ENCODE results near the gene DPP3.
"Not testable (repeated sequence)": the region's sequence is repeated elsewhere in the genome, so short reads cannot be mapped to it uniquely, and the experiment has no call there.

The DPP3 gene, protein sequence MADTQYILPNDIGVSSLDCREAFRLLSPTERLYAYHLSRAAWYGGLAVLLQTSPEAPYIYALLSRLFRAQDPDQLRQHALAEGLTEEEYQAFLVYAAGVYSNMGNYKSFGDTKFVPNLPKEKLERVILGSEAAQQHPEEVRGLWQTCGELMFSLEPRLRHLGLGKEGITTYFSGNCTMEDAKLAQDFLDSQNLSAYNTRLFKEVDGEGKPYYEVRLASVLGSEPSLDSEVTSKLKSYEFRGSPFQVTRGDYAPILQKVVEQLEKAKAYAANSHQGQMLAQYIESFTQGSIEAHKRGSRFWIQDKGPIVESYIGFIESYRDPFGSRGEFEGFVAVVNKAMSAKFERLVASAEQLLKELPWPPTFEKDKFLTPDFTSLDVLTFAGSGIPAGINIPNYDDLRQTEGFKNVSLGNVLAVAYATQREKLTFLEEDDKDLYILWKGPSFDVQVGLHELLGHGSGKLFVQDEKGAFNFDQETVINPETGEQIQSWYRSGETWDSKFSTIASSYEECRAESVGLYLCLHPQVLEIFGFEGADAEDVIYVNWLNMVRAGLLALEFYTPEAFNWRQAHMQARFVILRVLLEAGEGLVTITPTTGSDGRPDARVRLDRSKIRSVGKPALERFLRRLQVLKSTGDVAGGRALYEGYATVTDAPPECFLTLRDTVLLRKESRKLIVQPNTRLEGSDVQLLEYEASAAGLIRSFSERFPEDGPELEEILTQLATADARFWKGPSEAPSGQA

DNA sequence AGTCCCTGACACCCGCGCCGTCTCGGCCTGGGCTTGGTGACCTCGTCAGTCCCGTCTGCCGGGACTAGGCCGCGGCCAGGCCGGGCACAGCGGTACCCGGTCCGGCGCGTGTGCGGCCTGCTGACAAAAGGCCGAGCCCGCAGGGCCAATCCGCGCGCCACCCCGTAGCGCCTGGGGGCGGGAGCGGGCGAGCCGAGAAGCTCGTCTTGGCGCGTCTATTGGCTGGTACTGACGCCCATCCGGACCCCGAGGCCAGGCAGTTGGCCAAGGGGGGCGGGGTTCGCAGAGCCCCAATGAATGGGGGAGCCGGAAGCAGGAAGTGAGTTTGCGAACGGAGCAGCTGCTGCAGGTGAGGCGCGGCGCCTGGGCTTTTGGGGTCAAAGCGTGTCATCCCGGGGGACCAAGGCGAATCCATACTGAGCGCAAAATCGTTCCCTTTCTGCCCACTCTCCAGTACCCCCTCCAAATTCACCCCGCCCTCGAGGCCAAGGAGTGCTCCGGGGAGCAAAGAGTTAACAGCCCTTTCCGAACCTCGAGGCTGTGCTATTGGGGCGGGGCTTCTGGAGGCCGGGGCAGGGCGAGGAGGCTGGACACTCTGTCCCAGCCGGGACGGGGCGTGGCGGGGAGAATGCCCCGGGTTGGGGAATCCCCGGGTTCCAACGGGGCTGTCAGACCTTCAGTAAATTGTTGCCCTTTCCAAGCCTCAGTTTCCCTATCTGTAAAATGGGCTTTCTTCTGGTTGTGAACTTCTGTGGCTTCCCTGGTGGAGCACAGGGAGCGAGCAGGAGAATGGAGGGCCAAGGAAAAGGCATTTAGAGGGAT is at the start of gene DPP3:
Gene DPP3, plus strand, starts transcription at position 318 of the 822 bp plus-strand sequence. CDS start 1,767 bp downstream, outside the sequence.
- DNase-seq (ENCODE audit: low read depth) = peak; percentile 80

DNA sequence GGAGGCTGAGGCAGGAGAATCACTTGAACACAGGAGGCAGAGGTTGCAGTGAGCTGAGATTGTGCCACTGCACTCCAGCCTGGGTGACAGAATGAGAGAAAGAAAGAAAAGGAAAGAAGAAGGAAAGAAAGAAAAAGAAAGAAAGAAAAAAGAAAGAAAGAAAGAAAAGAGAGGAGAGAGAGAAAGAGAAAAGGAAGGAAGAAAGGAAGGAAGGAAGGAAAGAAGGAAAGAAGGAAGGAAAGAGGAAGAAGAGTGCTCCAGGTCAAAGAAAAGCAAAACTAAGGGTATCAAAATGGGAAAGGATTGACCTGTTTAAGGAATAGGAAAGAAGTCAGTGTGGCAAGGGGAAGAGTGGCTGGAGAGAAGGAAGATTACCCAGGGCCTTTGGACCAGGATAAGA is 48.9 kb upstream of the DPP3 start:
- not testable (repeated sequence) for DNase-seq (ENCODE audit: low read depth)

DNA sequence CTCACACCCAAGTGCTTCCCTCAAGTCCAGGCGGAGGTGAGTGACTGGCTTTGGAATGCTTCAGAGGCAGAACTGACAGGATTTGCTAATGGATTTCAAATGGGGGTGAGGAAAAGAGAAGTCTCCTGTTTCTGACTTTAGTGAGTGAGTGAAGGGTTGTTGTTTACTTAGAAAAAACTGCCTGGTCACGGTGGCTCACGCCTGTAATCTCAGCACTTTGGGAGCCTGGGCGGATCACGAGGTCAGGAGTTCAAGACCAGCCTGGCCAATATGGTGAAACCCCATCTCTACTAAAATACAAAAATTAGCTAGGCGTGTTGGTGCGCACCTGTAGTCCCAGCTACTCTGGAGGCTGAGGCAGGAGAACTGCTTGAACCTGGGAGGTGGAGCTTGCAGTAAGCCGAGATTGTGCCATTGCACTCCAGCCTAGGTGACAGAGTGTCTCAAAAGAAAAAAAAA is 48.3 kb upstream of the DPP3 start:
- DNase-seq (ENCODE audit: low read depth) = not testable (repeated sequence)

DNA sequence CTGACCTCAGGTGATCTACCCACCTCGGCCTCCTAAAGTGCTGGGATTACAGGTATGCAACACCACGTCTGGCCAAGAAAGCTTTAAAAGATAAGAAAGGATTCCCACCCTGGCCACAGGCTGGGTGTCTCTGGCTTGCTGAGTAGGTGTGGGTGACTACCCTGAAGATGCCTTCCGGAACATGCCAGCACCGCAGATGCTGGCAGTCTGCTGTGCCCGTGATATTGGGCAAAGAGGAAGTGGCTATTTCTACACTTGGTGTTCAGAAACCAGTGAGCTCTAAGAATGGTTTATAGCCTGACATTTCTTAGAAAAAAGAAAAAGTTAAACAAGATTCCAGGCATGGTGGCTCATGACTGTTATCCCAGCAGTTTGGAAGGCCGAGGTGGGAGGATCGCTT is 47.6 kb upstream of the DPP3 start:
- DNase-seq (ENCODE audit: low read depth) = no peak

DNA sequence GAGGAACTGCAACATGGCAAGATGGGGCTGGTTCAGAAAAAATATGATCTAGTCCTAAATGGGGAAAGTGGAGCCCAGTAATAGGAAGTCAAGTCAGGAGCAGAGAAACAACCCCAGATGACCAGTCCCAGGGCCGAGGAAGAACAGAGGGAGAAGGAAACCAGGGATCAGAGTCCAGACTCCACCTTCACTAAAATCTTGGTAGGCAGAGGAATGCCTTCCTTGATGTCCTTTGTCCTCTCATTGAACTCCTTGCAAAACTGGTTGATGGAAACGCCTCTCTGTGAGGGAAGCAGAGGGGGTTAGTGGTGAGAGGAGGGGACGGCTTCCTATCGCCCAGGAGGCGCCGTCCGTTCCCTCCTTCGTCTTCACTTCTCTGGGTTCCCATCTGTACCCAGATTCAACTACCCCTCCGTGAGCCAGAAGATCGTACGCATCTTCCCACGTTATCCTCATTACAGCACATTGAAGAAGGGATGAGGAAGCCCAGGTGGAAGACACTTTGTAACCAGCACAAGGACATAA is 42.2 kb upstream of the DPP3 start:
- DNase-seq (ENCODE audit: low read depth) = no peak

DNA sequence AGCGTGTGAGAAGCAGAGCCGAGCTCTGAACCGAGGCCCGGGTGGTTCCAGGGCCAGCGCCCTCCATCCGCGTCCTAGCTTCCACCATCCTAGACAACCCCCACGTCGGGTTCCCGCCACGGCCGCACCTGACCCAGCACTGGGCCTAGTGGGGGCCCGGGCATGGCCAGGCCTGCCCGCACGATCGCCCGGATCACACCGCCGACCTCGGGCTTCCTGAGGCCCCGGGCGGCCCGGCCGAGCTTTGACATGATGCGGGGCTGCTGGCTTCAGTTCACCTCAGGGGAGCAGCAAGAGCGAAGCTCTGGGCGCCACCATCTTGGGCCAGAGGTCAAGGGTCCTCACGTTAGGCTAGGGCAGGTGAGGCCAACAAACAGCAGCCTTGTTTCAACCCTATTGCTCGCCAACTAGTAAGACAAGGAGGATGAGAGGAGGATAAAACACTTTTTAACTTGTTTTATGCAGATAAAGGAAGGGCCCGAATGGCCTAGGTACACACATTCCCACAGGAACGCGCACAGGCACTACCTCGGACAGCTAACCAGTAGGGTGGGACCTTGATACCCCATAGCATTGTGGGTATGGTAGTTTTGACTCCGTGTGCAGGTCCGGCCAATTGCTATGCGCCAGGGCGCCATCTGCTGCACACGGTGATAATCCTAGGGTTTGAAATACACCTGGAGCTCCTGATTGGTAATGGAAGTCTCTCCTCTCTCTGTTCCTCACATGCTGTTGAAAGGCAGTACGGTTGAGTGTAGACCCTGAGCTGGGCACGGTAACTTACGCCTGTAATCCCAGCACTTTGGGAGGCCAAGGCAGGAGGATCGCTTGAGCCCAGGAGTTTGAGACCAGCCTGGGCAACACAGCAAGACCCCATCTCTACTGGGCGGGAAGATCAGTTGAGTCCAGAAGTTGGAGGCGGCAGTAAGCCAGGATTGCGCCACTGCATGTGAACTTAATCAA is 41.4 kb upstream of the DPP3 start, which contains the start of gene MRPL11:
Gene MRPL11, minus strand, starts transcription at position 345 of the 963 bp plus-strand sequence. Its CDS starts 94 bp downstream, at position 251.
- DNase-seq (ENCODE audit: low read depth) = peak; percentile 53

DNA sequence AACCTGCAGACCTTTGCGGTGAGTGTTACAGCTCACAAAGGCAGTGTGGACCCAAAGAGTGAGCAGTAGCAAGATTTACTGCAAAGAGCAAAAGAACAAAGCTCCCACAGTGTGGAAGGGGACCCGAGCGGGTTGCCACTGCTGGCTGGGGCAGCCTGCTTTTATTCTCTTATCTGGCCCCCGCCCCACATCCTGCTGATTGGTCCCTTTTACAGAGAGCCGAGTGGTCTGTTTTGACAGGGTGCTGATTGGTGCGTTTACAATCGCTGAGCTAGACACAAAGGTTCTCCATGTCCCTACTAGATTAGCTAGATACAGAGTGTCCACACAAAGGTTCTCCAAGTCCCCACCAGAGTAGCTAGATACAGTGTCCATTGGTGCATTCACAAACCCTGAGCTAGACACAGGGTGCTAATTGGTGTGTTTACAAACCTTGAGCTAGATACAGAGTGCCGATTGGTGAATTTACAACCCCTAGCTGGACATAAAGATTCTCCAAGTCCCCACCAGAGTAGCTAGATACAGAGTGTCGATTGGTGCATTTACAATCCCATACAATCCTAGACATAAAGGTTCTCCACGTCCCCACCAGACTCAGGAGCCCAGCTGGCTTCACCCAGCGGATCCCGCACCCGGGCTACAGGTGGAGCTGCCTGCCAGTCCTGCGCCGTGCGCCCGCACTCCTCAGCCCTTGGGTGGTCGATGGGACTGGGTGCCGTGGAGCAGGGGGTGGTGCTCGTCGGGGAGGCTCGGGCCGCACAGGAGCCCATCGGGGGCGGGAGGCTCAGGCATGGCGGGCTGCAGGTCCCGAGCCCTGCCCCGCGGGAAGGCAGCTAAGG is 39.9 kb upstream of the DPP3 start:
- not testable (repeated sequence) for DNase-seq (ENCODE audit: low read depth)

DNA sequence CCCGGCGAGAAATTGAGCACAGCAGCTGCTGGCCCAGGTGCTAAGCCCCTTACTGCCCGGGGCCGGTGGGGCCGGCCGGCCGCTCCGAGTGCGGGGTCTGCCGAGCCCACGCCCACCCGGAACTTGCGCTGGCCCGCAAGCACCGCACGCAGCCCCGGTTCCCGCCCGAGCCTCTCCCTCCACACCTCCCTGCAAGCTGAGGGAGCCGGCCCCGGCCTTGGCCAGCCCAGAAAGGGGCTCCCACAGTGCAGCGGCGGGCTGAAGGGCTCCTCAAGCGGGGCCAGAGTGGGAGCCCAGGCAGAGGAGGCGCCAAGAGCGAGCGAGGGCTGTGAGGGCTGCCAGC is 39.3 kb upstream of the DPP3 start:
- DNase-seq (ENCODE audit: low read depth) = not testable (repeated sequence)

DNA sequence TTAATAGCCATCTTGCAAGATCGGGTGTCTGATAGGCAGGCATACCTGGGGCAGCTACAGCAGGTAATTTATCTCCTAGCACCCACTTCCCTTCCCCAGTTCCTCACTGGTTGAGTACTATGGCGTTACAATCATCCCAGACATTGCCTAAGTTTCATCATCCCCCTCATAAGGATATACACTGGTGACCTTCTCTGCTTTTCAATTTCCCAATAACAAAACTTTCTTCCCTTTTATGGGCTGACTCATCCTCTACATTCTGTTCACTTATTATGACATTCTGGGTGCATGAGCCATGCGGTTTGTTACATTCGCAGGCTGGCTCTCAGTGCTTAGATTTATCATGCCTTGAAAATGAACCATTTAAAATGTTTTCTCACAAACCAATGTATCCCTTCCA is 36.6 kb upstream of the DPP3 start:
- no peak for DNase-seq (ENCODE audit: low read depth)

DNA sequence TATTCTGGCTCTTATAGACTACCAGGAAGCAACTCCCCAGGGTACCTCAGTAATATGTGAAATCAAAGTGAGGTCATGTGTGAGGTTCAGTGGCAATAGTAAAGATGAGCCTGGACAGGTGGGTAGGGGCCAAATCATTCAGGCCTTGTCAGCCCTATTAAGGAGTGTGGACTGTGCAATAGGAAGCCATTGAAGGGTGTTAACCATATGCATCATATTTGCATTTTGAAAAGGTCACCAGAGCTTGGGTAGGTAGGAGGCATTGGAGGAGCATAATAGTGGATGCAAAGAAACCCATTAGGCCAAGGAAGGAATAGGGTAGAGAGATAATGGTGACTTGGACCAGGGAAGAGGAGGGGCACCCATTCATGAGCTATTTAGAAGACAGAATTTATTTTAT is 33.2 kb upstream of the DPP3 start:
- DNase-seq (ENCODE audit: low read depth) = no peak

DNA sequence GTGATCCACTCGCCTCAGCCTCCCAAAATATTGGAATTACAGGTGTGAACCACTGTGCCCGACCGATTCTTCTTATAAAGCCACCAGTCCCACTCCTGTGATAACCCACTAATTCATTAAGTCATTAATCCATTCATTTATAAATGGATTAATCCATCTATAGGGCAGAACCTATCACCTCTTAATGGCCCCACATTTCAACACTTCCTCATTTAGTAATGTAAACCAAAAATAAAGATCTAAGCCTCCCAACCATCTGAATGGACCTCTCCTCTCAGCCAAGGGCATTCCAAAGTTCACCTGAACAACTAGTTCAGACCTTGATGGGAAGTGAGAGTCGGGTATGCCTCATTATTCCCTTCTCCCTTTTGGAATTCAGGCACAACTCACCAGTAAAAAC is 31.7 kb upstream of the DPP3 start:
- no peak for DNase-seq (ENCODE audit: low read depth)

DNA sequence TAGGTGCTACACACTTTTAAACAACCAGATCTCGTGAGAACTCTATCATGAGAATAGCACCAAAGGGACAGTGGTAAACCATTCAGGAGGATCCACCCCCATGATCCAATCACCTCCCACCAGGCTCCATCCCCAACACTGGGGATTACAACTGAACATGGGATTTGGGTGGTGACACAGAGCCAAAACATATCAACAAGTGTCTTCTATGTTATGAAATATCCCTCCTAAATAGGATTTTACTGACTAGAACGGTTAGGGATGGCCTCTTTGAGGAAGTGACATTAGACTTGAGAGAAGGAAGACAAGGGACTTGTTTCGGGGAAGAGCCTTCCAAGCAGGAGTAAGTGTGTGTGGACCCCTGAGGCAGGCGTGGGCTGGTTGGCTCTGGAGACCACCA is 29.7 kb upstream of the DPP3 start:
- no peak for DNase-seq (ENCODE audit: low read depth)

DNA sequence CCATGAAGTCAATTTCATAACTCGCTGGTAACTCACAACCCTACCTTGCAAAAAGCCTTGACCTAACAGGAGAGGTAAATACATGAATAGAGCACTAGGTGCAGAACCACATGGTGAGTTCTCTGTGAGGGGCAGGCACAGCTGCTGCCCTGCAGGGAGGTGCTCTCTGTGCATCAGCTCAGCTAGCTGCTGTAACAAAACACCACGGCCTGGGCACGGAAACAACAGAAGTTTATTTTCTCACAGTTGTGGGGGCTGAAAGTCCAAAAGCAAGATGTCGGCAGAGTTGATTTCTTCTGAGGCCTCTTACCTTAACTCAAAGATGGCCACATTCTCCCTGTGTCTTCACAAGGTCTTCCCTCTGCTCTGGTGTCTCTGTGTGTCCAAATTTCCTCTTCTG is 28.6 kb upstream of the DPP3 start:
- DNase-seq (ENCODE audit: low read depth) = no peak

DNA sequence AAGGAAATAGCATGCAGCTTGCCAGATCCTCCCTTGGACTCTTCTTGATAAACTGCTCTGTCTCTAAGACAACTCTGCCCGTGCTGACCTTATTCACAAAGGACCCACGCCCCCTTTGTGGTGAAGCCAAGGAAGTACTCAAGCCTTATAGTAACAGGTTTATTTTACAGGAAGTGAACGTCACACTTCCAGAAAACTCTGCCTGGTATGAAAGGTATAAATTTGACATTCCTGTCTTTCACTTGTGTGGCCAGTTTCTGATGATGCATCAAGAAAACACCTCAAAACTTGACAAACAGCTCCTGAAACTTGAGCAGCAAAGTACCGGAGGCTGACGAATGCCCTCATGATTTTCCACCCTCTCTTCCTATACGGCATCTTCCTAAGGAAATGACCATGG is 26.0 kb upstream of the DPP3 start:
- no peak for DNase-seq (ENCODE audit: low read depth)

DNA sequence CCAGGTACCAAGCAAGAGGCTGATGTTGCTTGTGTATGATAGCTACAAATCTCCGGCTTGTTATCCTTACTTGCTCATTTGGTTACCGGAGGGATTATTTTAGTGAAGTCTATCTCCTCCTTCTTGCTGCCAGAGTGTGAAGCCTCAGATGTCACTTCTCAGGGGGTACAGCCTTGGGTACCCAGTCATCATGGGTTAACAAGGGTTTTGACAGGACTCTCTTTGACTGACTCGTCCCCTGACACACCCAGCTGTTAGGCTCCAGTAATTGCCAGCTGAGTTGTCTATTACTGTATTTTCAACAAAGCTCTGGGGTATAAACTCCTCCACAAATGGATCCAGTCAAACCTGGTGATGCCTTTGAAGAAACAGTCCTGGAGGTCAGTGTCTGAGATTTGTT is 25.4 kb upstream of the DPP3 start:
- no peak for DNase-seq (ENCODE audit: low read depth)

DNA sequence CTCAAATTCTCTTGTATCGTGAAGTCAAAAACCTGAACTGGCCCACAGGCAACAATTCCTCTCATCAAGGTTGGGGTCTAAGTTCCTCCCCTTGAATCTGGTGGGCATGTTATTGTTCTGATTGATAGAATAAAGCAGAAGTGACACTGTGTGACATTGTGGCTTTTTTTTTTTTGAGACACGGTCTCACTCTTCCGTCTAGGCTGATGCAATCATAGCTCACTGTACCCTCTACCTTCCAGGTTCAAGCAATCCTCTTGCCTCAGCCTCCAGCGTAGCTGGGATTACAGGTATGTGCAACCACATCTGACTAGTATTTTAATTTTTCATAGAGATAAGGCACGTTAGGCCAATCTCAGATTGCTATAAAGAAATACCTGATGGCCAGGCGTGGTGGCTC is 22.4 kb upstream of the DPP3 start:
- no peak for DNase-seq (ENCODE audit: low read depth)

DNA sequence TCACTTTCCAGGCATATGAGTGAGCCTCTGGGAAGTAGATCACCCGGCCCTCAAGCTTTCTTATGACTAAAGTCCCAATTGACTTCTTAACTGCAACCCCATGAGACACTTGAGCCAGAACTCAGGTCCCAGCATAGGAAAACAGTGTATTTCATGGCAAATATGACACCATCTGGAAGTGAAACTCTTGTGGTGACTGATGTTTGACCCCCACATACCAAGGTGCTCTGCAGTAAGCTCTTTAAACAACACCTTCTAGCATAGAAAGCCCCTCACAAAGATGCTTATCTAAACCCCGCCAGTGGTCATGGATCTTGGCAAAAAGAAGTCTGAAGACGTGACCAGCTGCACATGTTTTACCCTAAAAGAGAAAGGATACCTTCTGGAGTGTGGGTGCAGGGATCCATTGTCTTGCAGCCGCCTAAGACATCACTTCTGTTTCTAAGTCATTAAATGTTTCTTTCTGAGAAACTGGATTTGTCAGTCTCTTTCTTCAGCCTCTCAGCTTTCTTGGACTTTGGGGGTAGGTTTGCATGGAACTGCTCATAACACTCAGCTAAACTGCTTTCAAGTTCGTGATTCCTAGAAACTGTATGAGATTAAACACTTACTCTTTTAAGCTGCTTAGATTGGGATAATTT is 21.0 kb upstream of the DPP3 start:
- DNase-seq (ENCODE audit: low read depth) = no peak

DNA sequence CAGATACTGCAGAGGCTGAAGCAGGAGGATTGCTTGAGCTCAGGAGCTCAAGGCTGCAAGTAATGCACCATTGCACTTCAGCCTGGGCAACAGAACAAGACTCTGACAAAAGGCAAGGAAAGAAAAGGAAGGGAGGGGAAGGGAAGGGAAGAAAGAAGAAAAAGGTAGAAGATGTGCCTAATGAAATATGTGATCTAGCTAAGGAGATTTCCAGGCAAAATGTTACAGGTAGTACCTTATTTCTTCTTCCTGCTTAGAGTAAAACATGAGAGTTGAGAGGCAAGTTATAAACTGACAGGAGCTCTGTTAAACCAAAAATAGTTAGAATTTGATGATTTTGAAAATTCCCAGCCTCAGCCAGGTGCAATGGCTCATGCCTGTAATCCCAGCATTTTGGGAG is 18.2 kb upstream of the DPP3 start:
- no peak for DNase-seq (ENCODE audit: low read depth)

DNA sequence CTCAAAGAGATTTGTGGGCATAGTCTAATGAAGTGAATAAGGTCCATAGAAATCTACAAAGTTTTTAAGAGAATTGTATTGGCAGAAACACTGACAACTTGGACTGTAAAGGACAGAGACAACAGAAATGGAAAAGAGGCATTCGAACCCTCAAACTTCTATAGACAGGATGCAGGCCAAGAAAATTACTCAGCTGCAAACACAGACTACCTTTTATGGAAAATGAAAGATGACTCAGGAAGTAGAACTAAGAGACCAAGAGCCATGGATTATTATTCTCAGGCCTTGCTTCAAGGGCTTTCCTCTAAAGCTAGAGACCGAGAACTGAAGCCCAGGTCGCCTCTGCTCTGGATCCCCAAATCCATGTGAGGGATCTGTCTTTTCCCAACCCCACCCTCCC is 17.3 kb upstream of the DPP3 start:
- no peak for DNase-seq (ENCODE audit: low read depth)

DNA sequence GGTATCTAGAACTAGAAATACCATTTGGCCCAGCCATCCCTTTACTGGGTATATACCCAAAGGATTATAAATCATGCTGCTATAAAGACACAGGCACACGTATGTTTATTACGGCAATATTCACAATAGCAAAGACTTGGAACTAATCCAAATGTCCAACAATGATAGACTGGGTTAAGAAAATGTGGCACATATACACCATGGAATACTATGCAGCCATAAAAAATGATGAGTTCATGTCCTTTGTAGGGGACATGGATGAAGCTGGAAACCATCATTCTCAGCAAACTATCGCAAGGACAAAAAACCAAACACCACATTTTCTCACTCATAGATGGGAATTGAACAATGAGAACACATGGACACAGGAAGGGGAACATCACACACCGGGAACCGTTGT is 16.1 kb upstream of the DPP3 start:
- DNase-seq (ENCODE audit: low read depth) = not testable (repeated sequence)
